K562 (cell line): ENCODE results near the gene ASB2. TPM values are rescaled to one million over a fixed set of nuclear protein-coding genes. Genes with fewer than 3 reads are reported as not detected.

Experiments used
- ATAC-seq: fragments of 200-7000 bp; cut with Tn5 transposase; 3 replicates; pipeline ENCODE4 v1.9.1; 2020; ENCODE audit warnings: moderate library complexity
- BruUV-seq: library from RNA; stranded (reverse); fragments of 400-500 nt; replicated peaks from 2 replicates; lab custom pipeline; 2021; lab: Mats Ljungman, UMichigan
- CTCF ChIA-PET: fragments of 300-600 bp; formaldehyde crosslinking; extraction: SDS; loops from one replicate; lab custom pipeline; 2021; ENCODE audit warnings: low intra/inter-chr PET ratio; lab: Yijun Ruan, JAX
- POLR2A ChIA-PET: fragments of 300-600, 350-650 bp; sonication (Branson Sonifier 250); formaldehyde crosslinking; extraction: SDS; loops from one replicate; lab custom pipeline; 2021; ENCODE audit warnings: antibody characterized with exemption, inconsistent platforms; lab: Yijun Ruan, JAX
- DNase-seq, 4 experiments: peaks; one replicate each; pipeline versions ENCODE4 v3.0.0 to v3.0.0-alpha.2; 2011 to 2018; ENCODE audit warnings: low spot score in 3 of 4, mixed read lengths in 3 of 4; ENCODE audit errors: extremely low read depth in 1 of 4
- FAIRE-seq: peaks from 2 replicates; lab custom pipeline; 2011; peaks lifted over from hg19 to GRCh38; lab: Jason Lieb, UNC
- H2AFZ ChIP-seq: 2 replicates; pipeline ENCODE4 v1.6.0; 2011; ENCODE audit warnings: low read depth, low read length, control low read depth, inconsistent platforms
- H3K27ac ChIP-seq: fragments of 200-600 bp; 3 replicates; pipeline ENCODE4 v1.8.0; 2011; ENCODE audit warnings: low read depth, mild to moderate bottlenecking, control low read depth, inconsistent platforms, low read length, moderate library complexity, mixed read lengths; ENCODE audit errors: extremely low read depth
- H3K27me3 ChIP-seq, 2 experiments: fragments of 300-600 bp in 1 of 2; 2 replicates in 1 of 2; 3 replicates in 1 of 2; pipeline versions ENCODE4 v1.6.0 to v1.8.0; 2011; ENCODE audit warnings: inconsistent platforms in 2 of 2, low read length in 2 of 2, mild to moderate bottlenecking in 1 of 2, mixed read lengths in 1 of 2, moderate library complexity in 1 of 2; ENCODE audit not compliant: control insufficient read depth in 2 of 2, insufficient read depth in 2 of 2
- H3K36me3 ChIP-seq: fragments of 300-600 bp; 3 replicates; pipeline ENCODE4 v1.8.0; 2011; ENCODE audit warnings: mild to moderate bottlenecking, low read length, inconsistent platforms; ENCODE audit not compliant: control insufficient read depth, insufficient read depth
- H3K4me1 ChIP-seq, 2 experiments: fragments of 200-600 bp in 1 of 2; replicated peaks in 1 of 2; 2 replicates in 1 of 2; 3 replicates in 1 of 2; pipeline versions ENCODE4 v1.5.1 to v1.8.0; 2011; ENCODE audit warnings: inconsistent platforms in 2 of 2, low read length in 2 of 2, mild to moderate bottlenecking in 1 of 2, mixed read lengths in 1 of 2, moderate library complexity in 1 of 2; ENCODE audit not compliant: control insufficient read depth in 2 of 2, insufficient read depth in 2 of 2
- H3K4me2 ChIP-seq: 2 replicates; pipeline ENCODE4 v1.6.1; 2011; ENCODE audit warnings: low read length, control low read depth, inconsistent platforms, mixed read lengths; ENCODE audit not compliant: insufficient read depth
- H3K4me3 ChIP-seq: fragments of 200-600 bp; sonication (generic), shearing (Covaris generic); 2 replicates; pipeline ENCODE4 v1.5.1; 2016; ENCODE audit warnings: control low read depth, inconsistent platforms
- H3K79me2 ChIP-seq: fragments of 200-600 bp; 3 replicates; pipeline ENCODE4 v1.8.0; 2011; ENCODE audit warnings: low read length, inconsistent platforms; ENCODE audit not compliant: control insufficient read depth, insufficient read depth
- H3K9ac ChIP-seq, 2 experiments: 2 replicates each; pipeline versions ENCODE4 v1.6.0 to v1.6.1; 2011; ENCODE audit warnings: low read depth in 2 of 2, low read length in 2 of 2, control low read depth in 1 of 2, inconsistent platforms in 1 of 2, mild to moderate bottlenecking in 1 of 2, mixed read lengths in 1 of 2; ENCODE audit not compliant: insufficient read depth in 1 of 2
- H3K9me1 ChIP-seq: one replicate; pipeline ENCODE4 v1.6.0; 2011; ENCODE audit warnings: inconsistent platforms, mild to moderate bottlenecking, low read length, moderate library complexity; ENCODE audit not compliant: control insufficient read depth, insufficient read depth
- H3K9me3 ChIP-seq: replicated peaks from 2 replicates; pipeline ENCODE4 v1.5.1; 2011; ENCODE audit warnings: low read depth, low read length, inconsistent platforms; ENCODE audit not compliant: control insufficient read depth, insufficient read depth
- H4K20me1 ChIP-seq: replicated peaks from 2 replicates; pipeline ENCODE4 v1.6.1; 2011; ENCODE audit warnings: low read length, inconsistent platforms, mixed read lengths; ENCODE audit not compliant: control insufficient read depth, insufficient read depth
- CEBPZ ChIP-seq: fragments of 150-350 bp; IDR thresholded peaks from 2 replicates; pipeline ENCODE4 v1.6.1; 2014; ENCODE audit warnings: low read depth, mild to moderate bottlenecking, low read length, borderline replicate concordance
- CREB5 ChIP-seq: fragments of 250-450 bp; sonication (Bioruptor Pico); IDR thresholded peaks from 2 replicates; pipeline ENCODE4 v1.5.0; 2020; ENCODE audit warnings: mild to moderate bottlenecking
- HCFC1 ChIP-seq: IDR thresholded peaks from 2 replicates; pipeline ENCODE4 v1.6.1; 2012; ENCODE audit warnings: low read depth, low read length, improper control_type of control experiment
- HNRNPL ChIP-seq: fragments of 200-400 bp; formaldehyde crosslinking; IDR thresholded peaks from 2 replicates; pipeline ENCODE4 v1.6.1; 2017; ENCODE audit warnings: low read depth, mild to moderate bottlenecking, low read length
- MBD1 ChIP-seq: fragments of 250-450 bp; sonication (Bioruptor Pico); IDR thresholded peaks from 2 replicates; pipeline ENCODE4 v1.8.0; 2022; ENCODE audit warnings: inconsistent platforms
- ZKSCAN8 ChIP-seq: fragments of 200-800 bp; sonication (Bioruptor generic); IDR thresholded peaks from 2 replicates; pipeline ENCODE4 v1.6.1; 2016; ENCODE audit warnings: missing genetic modification characterization, missing compliant biosample characterization
- ZNF165 ChIP-seq: fragments of 250-450 bp; sonication (Bioruptor Pico); IDR thresholded peaks from 2 replicates; pipeline ENCODE4 v1.4.0; 2020; ENCODE audit warnings: borderline replicate concordance
- WGBS: fragments of 100-300 bp; shearing (Covaris generic); methylation state at CpG from one replicate; pipeline ENCODE4 v1.1.6; 2016; ENCODE audit warnings: low coverage, mixed read lengths; ENCODE audit not compliant: insufficient coverage; ENCODE audit errors: missing lambda C conversion rate; 5-methylcytosine and 5-hydroxymethylcytosine counted together
- in situ Hi-C: fragments of 300-500 bp; cut with MboI; formaldehyde crosslinking; loops from 4 replicates; pipeline ENCODE4 v1.15.0; 2018; ENCODE audit warnings: inconsistent platforms, mixed read lengths
- intact Hi-C: fragments of 100-400 bp; cut with micrococcal nuclease; formaldehyde crosslinking; loops from 2 replicates; pipeline ENCODE4 v1.14.2; 2022
- polyA plus RNA-seq, 8 experiments: library from polyadenylated mRNA; depleted of rRNA in 4 of 8; stranded (reverse) in 5 of 8; unstranded in 3 of 8; fragments of >200 nt; fragmentation: Nextera tagmentation in 2 of 8; fragmentation: Illumina TruSeq in 1 of 8; extraction: Ambion mirVana in 2 of 8; extraction: Trizol in 1 of 8; gene quantifications; 2 replicates each; pipeline versions ENCODE4 v1.2.1 to v1.2.3, GENCODE V29; 2011 to 2014; ENCODE audit warnings: inconsistent platforms in 1 of 8, missing spikeins in 1 of 8
- total RNA-seq, 7 experiments: library from RNA; depleted of rRNA in 6 of 7; stranded (reverse); fragments of >200 nt in 6 of 7; fragmentation: Illumina TruSeq in 2 of 7; extraction: Trizol in 2 of 7; gene quantifications; 2 replicates each; pipeline versions ENCODE4 v1.2.1 to v1.2.3, GENCODE V29; 2011 to 2021; ENCODE audit warnings: low replicate concordance in 1 of 7

The ASB2 gene
- total and polyA plus RNA-seq, 9 of the 15 experiments (the other 6 are each of a cell fraction or from before 2014, with no cell fraction given) = not detected

GRCh38 chr14:93961620-93962019 lies 14.8 kb downstream of the ASB2 start:
- DNase-seq (no peak), FAIRE-seq (no peak), ATAC-seq (no peak)
- H3K36me3 ChIP-seq = no peaks in the 10 kb centered on the region
- 6% methylated on average over 8 of the region's 8 CpGs for WGBS
- ChIA-PET CTCF (no interaction called here), POLR2A (no interaction called here)
- H3K27ac ChIP-seq = no peak overlapping the region
- peaks cover 0 to 8% of the 10 kb centered on the region in 2 experiments; a peak in 1 of 5 replicates for H3K4me1 ChIP-seq
- no peak overlapping the region for H3K4me3 ChIP-seq
- H2AFZ ChIP-seq = no peak overlapping the region
- H3K9me3 ChIP-seq = no peaks in the 10 kb centered on the region
- no peaks in the 10 kb centered on the region for H3K79me2 ChIP-seq
- peaks cover 2 to 12% of the 10 kb centered on the region in 2 experiments; a peak in 2 of 5 replicates for H3K27me3 ChIP-seq
- in situ Hi-C loops (no loop called here), intact Hi-C loops (no loop called here)
- no peak overlapping the region for H3K4me2 ChIP-seq
- BruUV-seq = no TSS peak
- no peak overlapping the region for H3K9ac ChIP-seq
- H3K9me1 ChIP-seq = no peaks in the 10 kb centered on the region
- no peak for TF ChIP-seq MBD1 (CRISPR knock-in tag)
- TF ChIP-seq HNRNPL = no peak
- no peak for TF ChIP-seq ZNF165 (CRISPR knock-in tag)
- TF ChIP-seq CREB5 (CRISPR knock-in tag) = no peak
- no peak for TF ChIP-seq CEBPZ
- TF ChIP-seq HCFC1 = no peak
- no peak for TF ChIP-seq ZKSCAN8
- no peaks in the 10 kb centered on the region for H4K20me1 ChIP-seq
